SJSA1 (cell line): ENCODE results near the gene TAC3. TPM values are rescaled to one million over a fixed set of nuclear protein-coding genes. Genes with fewer than 3 reads are reported as not detected.
"Not testable (repeated sequence)": the region's sequence is repeated elsewhere in the genome, so short reads cannot be mapped to it uniquely, and the experiment has no call there.

Experiments
- DNase-seq, 2 experiments: peaks; one replicate each; pipeline ENCODE4 v3.0.0-alpha.2; 2015 to 2020; ENCODE audit warnings: low spot score in 2 of 2, low read depth in 1 of 2
- H3K27ac ChIP-seq: fragments of 250-450 bp; sonication (Bioruptor Pico); 2 replicates; pipeline ENCODE4 v1.5.1; 2020; ENCODE audit warnings: mild to moderate bottlenecking, moderate library complexity
- H3K27me3 ChIP-seq: fragments of 250-450 bp; sonication (Bioruptor Pico); replicated peaks from 2 replicates; pipeline ENCODE4 v1.5.1; 2020; ENCODE audit warnings: mild to moderate bottlenecking, moderate library complexity
- H3K36me3 ChIP-seq: fragments of 250-450 bp; sonication (Bioruptor Pico); 2 replicates; pipeline ENCODE4 v1.5.1; 2020; ENCODE audit warnings: mild to moderate bottlenecking
- H3K4me1 ChIP-seq: fragments of 250-450 bp; sonication (Bioruptor Pico); replicated peaks from 2 replicates; pipeline ENCODE4 v1.6.1; 2021; ENCODE audit warnings: mild to moderate bottlenecking
- H3K4me3 ChIP-seq: fragments of 250-450 bp; sonication (Bioruptor Pico); 2 replicates; pipeline ENCODE4 v1.5.1; 2020; ENCODE audit warnings: mild to moderate bottlenecking
- H3K9me3 ChIP-seq: fragments of 250-450 bp; sonication (Bioruptor Pico); replicated peaks from 2 replicates; pipeline ENCODE4 v1.5.1; 2020; ENCODE audit warnings: mild to moderate bottlenecking
- total RNA-seq: library from RNA; depleted of rRNA; stranded (reverse); fragments of >200 nt; shearing (Covaris generic); gene quantifications from 2 replicates; pipeline ENCODE4 v1.2.3, GENCODE V29; 2014; rRNA removed

TAC3 gene
- total RNA-seq, 1 experiment from 2014 or later, result not detected

DNA sequence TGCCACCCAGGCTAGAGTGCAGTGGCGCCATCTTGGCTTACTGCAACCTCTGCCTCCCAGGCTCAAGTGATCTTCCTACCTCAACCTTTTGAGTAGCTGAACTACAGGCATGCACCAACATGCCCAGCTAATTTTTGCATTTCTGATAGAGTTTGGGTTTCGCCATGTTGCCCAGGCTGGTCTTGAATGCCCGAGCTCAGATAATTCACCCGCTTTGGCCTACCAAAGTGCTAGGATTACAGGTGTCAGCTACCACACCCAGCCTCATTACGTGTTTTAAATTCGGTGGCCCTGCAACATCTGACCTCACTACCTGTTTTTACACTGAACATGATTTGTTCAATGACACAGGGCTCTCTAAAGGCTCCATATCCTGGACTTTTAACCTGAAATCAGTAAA is 36.1 kb downstream of the TAC3 start:
- no peak for DNase-seq
- H3K4me3 ChIP-seq, result no peak overlapping the region
- H3K4me1 ChIP-seq, result no peaks in the 10 kb centered on the region
- H3K27ac ChIP-seq, result no peak overlapping the region
- no peaks in the 10 kb centered on the region for H3K36me3 ChIP-seq
- no peaks in the 10 kb centered on the region for H3K27me3 ChIP-seq
- H3K9me3 ChIP-seq, result no peaks in the 10 kb centered on the region

GRCh38 chr12:56979628-56980027 is 36.7 kb downstream of the TAC3 start:
- Histone ChIP-seq H3K4me1 (no peaks in the 10 kb centered on the region), H3K36me3 (no peaks in the 10 kb centered on the region), H3K27me3 (no peaks in the 10 kb centered on the region), H3K27ac (no peak overlapping the region), H3K4me3 (no peak overlapping the region), H3K9me3 (no peaks in the 10 kb centered on the region)
- no peak for DNase-seq

DNA sequence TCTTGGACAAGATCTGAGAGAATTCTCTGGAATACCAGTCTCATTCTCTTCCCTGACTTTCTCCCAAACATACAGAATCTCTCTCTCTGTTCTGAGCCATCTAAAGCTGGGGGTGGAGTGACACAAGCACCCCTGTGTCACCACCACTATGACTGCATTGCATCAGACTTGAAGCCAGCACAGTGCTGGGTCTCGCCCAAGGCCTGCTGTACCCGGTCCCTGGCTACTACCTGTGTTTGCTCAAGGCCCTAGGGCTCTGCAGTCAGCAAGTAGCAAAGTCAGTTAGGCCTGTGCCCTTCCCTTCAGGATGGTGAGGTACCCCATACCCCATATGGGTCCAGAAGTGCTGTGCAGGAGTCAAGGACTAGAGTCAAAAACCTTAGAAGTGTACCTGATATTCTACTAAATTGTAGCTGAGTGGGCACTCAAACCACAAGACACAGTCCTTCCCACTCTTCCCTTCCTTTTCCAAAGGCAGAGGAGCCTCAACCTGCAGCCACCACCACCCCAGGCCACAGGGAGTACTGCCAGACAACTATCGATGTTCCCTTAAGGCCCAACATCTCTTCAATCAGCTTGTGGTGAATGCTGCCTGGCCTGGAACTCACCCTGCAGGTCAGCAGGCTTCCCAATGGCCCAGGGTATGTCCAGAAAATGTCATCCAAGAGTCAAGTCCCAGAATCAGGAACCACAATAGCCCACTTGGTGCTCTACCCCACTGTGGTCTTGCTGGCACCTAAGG is 37.8 kb downstream of the TAC3 start:
- Histone ChIP-seq H3K4me3 (no peak overlapping the region), H3K36me3 (no peaks in the 10 kb centered on the region), H3K4me1 (no peaks in the 10 kb centered on the region), H3K27me3 (no peaks in the 10 kb centered on the region), H3K9me3 (no peaks in the 10 kb centered on the region), H3K27ac (no peak overlapping the region)
- DNase-seq, result no peak

DNA sequence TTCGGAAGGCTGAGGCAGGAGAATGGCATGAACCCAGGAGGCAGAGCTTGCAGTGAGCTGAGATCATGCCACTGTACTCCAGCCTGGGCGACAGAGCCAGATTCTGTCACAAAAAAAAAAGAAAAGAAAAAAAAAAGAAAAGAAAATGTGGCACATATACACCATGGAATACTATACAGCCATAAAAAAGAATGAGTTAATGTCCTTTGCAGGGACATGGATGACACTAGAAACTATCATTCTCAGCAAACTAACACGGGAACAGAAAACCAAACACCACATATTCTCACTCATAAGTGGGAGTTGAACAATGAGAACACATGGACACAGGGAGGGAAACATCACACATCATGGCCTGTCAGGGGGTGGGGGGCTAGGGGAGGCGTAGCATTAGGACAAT is 39.0 kb downstream of the TAC3 start:
- not testable (repeated sequence) for H3K27me3 ChIP-seq, H3K4me1 ChIP-seq, H3K27ac ChIP-seq, DNase-seq, H3K4me3 ChIP-seq, H3K36me3 ChIP-seq, H3K9me3 ChIP-seq

GRCh38 chr12:56974224-56974623 is 42.1 kb downstream of the TAC3 start:
- not testable (repeated sequence) for H3K4me1 ChIP-seq, H3K27ac ChIP-seq, H3K4me3 ChIP-seq, DNase-seq, H3K9me3 ChIP-seq, H3K36me3 ChIP-seq, H3K27me3 ChIP-seq

GRCh38 chr12:56968910-56969309 is 47.4 kb downstream of the TAC3 start:
- DNase-seq, H3K36me3 ChIP-seq, H3K9me3 ChIP-seq, H3K27ac ChIP-seq, H3K4me1 ChIP-seq, H3K27me3 ChIP-seq, H3K4me3 ChIP-seq: not testable (repeated sequence)

DNA sequence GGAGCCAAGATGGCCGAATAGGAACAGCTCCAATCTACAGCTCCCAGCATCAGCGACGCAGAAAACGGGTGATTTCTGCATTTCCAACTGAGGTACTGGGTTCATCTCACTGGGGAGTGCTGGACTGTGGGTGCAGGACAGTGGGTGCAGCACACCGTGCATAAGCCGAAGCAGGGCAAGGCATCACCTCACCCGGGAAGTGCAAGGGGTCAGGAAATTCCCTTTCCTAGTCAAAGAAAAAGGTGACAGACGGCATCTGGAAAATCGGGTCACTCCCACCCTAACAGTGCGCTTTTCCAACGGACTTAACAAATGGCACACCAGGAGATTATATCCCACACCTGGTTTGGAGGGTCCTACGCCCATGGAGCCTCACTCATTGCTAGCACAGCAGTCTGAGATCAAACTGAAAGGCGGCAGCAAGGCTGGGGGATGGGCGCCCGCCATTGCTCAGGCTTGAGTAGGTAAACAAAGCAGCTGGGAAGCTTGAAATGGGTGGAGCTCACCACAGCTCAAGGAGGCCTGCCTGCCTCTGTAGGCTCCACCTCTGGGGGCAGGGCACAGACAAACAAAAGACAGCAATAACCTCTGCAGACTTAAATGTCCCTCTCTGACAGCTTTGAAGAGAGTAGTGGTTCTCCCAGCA is 50.2 kb downstream of the TAC3 start:
- not testable (repeated sequence) for H3K4me1 ChIP-seq, H3K27me3 ChIP-seq, H3K9me3 ChIP-seq, DNase-seq, H3K36me3 ChIP-seq, H3K27ac ChIP-seq, H3K4me3 ChIP-seq

DNA sequence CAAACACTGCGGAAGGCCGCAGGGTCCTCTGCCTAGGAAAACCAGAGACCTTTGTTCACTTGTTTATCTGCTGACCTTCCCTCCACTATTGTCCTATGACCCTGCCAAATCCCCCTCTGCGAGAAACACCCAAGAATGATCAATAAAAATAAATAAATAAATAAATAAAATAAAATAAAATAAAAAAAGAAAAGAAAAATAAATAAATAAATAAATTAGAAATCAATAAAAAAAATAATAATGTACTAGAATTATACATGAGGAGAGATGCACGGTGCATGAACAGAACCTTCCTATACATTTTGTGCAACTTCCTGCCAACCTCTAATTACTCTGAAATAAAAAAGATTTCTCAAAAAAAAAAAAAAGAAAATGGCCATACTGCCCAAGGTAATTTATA is 51.2 kb downstream of the TAC3 start:
- H3K27ac ChIP-seq, H3K4me1 ChIP-seq, H3K36me3 ChIP-seq, DNase-seq, H3K9me3 ChIP-seq, H3K27me3 ChIP-seq, H3K4me3 ChIP-seq: not testable (repeated sequence)

DNA sequence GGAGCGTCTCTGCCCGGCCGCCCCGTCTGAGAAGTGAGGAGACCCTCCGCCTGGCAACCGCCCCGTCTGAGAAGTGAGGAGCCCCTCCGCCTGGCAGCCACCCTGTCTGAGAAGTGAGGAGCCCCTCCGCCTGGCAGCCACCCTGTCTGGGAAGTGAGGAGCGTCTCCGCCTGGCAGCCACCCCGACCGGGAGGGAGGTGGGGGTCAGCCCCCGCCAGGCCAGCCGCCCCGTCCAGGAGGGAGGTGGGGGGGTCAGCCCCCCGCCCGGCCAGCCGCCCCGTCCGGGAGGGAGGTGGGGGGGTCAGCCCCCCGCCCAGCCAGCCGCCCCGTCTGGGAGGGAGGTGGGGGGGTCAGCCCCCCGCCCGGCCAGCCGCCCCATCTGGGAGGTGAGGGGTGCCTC is 52.8 kb downstream of the TAC3 start:
- DNase-seq, H3K9me3 ChIP-seq, H3K27me3 ChIP-seq, H3K36me3 ChIP-seq, H3K4me1 ChIP-seq, H3K27ac ChIP-seq, H3K4me3 ChIP-seq: not testable (repeated sequence)

DNA sequence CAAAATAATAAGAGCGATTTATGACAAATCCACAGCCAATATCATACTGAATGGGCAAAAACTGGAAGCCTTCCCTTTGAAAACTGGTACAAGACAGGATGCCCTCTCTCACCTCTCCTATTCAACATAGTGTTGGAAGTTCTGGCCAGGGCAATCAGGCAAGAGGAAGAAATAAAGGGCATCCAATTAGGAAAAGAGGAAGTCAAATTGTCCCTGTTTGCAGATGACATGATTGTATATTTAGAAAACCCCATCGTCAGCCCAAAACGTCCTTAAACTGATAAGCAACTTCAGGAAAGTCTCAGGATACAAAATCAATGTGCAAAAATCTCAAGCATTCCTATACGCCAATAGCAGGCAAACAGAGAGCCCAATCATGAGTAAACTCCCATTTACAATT is 54.1 kb downstream of the TAC3 start:
- not testable (repeated sequence) for H3K27ac ChIP-seq, H3K4me1 ChIP-seq, H3K9me3 ChIP-seq, H3K4me3 ChIP-seq, DNase-seq, H3K36me3 ChIP-seq, H3K27me3 ChIP-seq

Other genes with a start within 250 kb of the TAC3 start
- gene SDR9C7, start 82.1 kb downstream of the TAC3 start, total RNA-seq, result not detected in 2 replicates
- 0.05 TPM in 1 of 2 replicates, not detected in the other for gene RDH16, start 58.9 kb downstream of the TAC3 start, total RNA-seq
- 4.5 and 4.7 TPM in 2 replicates for gene ZBTB39, start 10.0 kb downstream of the TAC3 start, total RNA-seq
- gene MYO1A, start 33.6 kb upstream of the TAC3 start, total RNA-seq, result not detected in 2 replicates
- 31.5 and 40.3 TPM in 2 replicates for gene NEMP1, start 62.3 kb upstream of the TAC3 start, total RNA-seq
- 21.6 and 22.2 TPM in 2 replicates for gene NAB2, start 72.6 kb upstream of the TAC3 start, total RNA-seq
- 29.9 and 34.0 TPM in 2 replicates for gene STAT6, start 94.8 kb upstream of the TAC3 start, total RNA-seq
- 21.2 and 33.3 TPM in 2 replicates for gene LRP1, start 112.0 kb upstream of the TAC3 start, total RNA-seq
- gene LRP1-AS, start 131.1 kb upstream of the TAC3 start, total RNA-seq, result not detected in 2 replicates
- 0.13 TPM in 1 of 2 replicates, not detected in the other for gene NXPH4, start 200.3 kb upstream of the TAC3 start, total RNA-seq
- gene SHMT2, start 213.2 kb upstream of the TAC3 start, total RNA-seq, result 94.1 and 130 TPM in 2 replicates
- gene STAC3, start 234.7 kb upstream of the TAC3 start, total RNA-seq, result 0.68 TPM in 1 of 2 replicates, not detected in the other